Pancreas (tissue), 10 donors: Measurements from ENCODE around the gene ATP6V0C. TPM values are rescaled to one million over a fixed set of nuclear protein-coding genes. Genes with fewer than 3 reads are reported as not detected.
A peak's percentile ranks its signal among the peaks of the same experiment; 100 is the strongest.

ENCODE experiments used
- ATAC-seq, 4 donors: fragments of 200-7000 bp; cut with Tn5 transposase; one replicate each; pipeline versions ENCODE4 v1.8.0 to v1.9.1; 2020; ENCODE audit warnings: mild to moderate bottlenecking in 4 of 4, moderate library complexity in 4 of 4
- DNase-seq, 6 donors: peaks; one replicate each; pipeline ENCODE4 v3.0.0-alpha.2; 2020
- FAIRE-seq: peaks from 2 replicates; lab custom pipeline; 2012; peaks lifted over from hg19 to GRCh38; lab: Jason Lieb, UNC
- H3K27ac ChIP-seq, 4 donors: fragments of 200-600 bp; sonication (generic); 1 replicate in 3 of 4; 2 replicates in 1 of 4; pipeline versions ENCODE4 v1.5.0 to v1.8.0; 2020
- H3K27me3 ChIP-seq, 4 donors: fragments of 200-600 bp; one replicate each; pipeline ENCODE4 v1.8.0; 2021
- H3K36me3 ChIP-seq, 3 donors: fragments of 200-600 bp; sonication (generic) in 1 of 3; one replicate each; pipeline versions ENCODE4 v1.5.0 to v1.8.0; 2020 to 2021
- H3K4me1 ChIP-seq, 3 donors: fragments of 200-600 bp; one replicate each; pipeline ENCODE4 v1.8.0; 2021
- H3K4me3 ChIP-seq, 4 donors: fragments of 200-600 bp; sonication (generic) in 2 of 4; one replicate each; pipeline versions ENCODE4 v1.5.0 to v1.8.0; 2020 to 2021
- H3K9me3 ChIP-seq, 4 donors: fragments of 200-600 bp; one replicate each; pipeline ENCODE4 v1.8.0; 2021
- CTCF ChIP-seq, 4 donors: fragments of 200-600 bp; sonication (generic) in 3 of 4; IDR thresholded peaks; one replicate each; pipeline versions ENCODE4 v1.5.0 to v1.8.0; 2021; ENCODE audit warnings: antibody characterized with exemption in 4 of 4
- WGBS, 2 donors: extraction: QIAGEN DNeasy Blood & Tissue Kit; methylation state at CpG; one replicate each; pipeline ENCODE4 v1.1.7; 2013; 5-methylcytosine and 5-hydroxymethylcytosine counted together
- intact Hi-C, 3 donors: fragments of 100-400 bp; cut with DNase I; formaldehyde crosslinking; loops; one replicate each; pipeline versions ENCODE4 v1.11.1 to v1.14.2; 2022
- polyA plus RNA-seq, 2 donors: library from polyadenylated mRNA; stranded (reverse); fragments of 200-250 nt; gene quantifications; one replicate each; pipeline ENCODE4 v1.2.3, GENCODE V29; 2013
- total RNA-seq, 6 donors: library from RNA; stranded (reverse); fragmentation: NEBNext Ultra II Directional in 4 of 6; extraction: Animal tissue kit (Norgen Biotek cat#: 25700) in 4 of 6; gene quantifications; one replicate each; pipeline versions ENCODE4 v1.2.1 to v1.2.4, GENCODE V29; 2021 to 2023
- donor health status: healthy with polysubstance abuse.
- donor health status: DM: no; HTN: no; CAD: no; lungs with moderate emphysema.
- donor health status: DM: no; HTN: no; CAD: no.
- donor health status: control.
- donor health status: control.
- donor health status: Bipolar disorder and iron deficiency.
- donor health status: DM: yes; HTN: yes; CAD: no.
- donor health status: DM: no; HTN: no; CAD: no.
- donor health status: DM: no; HTN: no; CAD: no.
- donor health status: DM: yes; HTN: yes; CAD: no.

Gene ATP6V0C
- total and polyA plus RNA-seq, 8 donors, result 39.9 to 124 (median 66.8) TPM

- intact Hi-C loops, result loop anchor here in 2 of 3 donors (5.0 to 10.0 kb wide), 3 partner anchors 60 to 190 kb away; partner anchors contain the start of gene ABCA3 (in 1 of the 2)
- peaks cover 0 to 25% (median 0%) of the 10 kb centered on the region in 3 donors for H3K36me3 ChIP-seq
- DNase-seq (no peak), FAIRE-seq (no peak), ATAC-seq (no peak)
- H3K4me3 ChIP-seq, result no peak overlapping the region
- TF ChIP-seq CTCF (IDR thresholded peaks at IDR 0.05), result no peak
- no peaks in the 10 kb centered on the region for H3K27me3 ChIP-seq
- 87 to 90% methylated on average over 5 of the region's 5 CpGs for WGBS, 2 donors
- no peak overlapping the region for H3K27ac ChIP-seq
- H3K4me1 ChIP-seq, result peaks cover 10 to 17% (median 17%) of the 10 kb centered on the region in 3 donors
- H3K9me3 ChIP-seq, result no peaks in the 10 kb centered on the region
Measured at GRCh38 chr16:2494616-2495015, 19.1 kb upstream of the ATP6V0C start.

- Histone ChIP-seq H3K27me3 (no peaks in the 10 kb centered on the region), H3K4me3 (no peak overlapping the region), H3K9me3 (no peaks in the 10 kb centered on the region), H3K4me1 (peaks cover 10 to 17% (median 17%) of the 10 kb centered on the region in 3 donors), H3K27ac (no peak overlapping the region), H3K36me3 (peaks cover 0 to 25% (median 0%) of the 10 kb centered on the region in 3 donors)
- TF ChIP-seq CTCF (IDR thresholded peaks at IDR 0.05), result no peak
- no peak for ATAC-seq
- intact Hi-C loops, result loop anchor here in 2 of 3 donors (5.0 to 10.0 kb wide), 3 partner anchors 60 to 190 kb away; partner anchors contain the start of gene ABCA3 (in 1 of the 2)
- WGBS, 2 donors, result 90 to 95% methylated on average over 5 of the region's 5 CpGs
- no peak for FAIRE-seq
- peak in 1 of 6 donors; percentile 11 for DNase-seq
Measured at GRCh38 chr16:2495041-2495440, 18.7 kb upstream of the ATP6V0C start.

- WGBS, 2 donors, result 94% methylated on average over 62 of the region's 62 CpGs
- Histone ChIP-seq H3K4me1 (peaks cover 17 to 18% (median 17%) of the 10 kb centered on the region in 3 donors), H3K27me3 (no peaks in the 10 kb centered on the region), H3K4me3 (no peak overlapping the region), H3K27ac (peak overlapping the region; percentile 13 to 33 (median 18)), H3K9me3 (no peaks in the 10 kb centered on the region), H3K36me3 (peaks cover 0 to 18% (median 0%) of the 10 kb centered on the region in 3 donors)
- ATAC-seq (no peak), FAIRE-seq (no peak), DNase-seq (peak in 2 of 6 donors; percentile 54 to 73)
- TF ChIP-seq CTCF (IDR thresholded peaks at IDR 0.05), result no peak
- intact Hi-C loops, result loop anchor here in 2 of 3 donors (5.0 to 10.0 kb wide), 3 partner anchors 62 to 192 kb away; partner anchors contain the start of gene ABCA3 (in 1 of the 2)
Measured at GRCh38 chr16:2496223-2497115, 17.3 kb upstream of the ATP6V0C start.

GRCh38 chr16:2497116-2497630, 16.6 kb upstream of the ATP6V0C start:
- Histone ChIP-seq H3K9me3 (no peaks in the 10 kb centered on the region), H3K27ac (peak overlapping the region; percentile 13 to 33 (median 18)), H3K4me1 (peaks cover 21 to 22% (median 21%) of the 10 kb centered on the region in 3 donors), H3K36me3 (peaks cover 0 to 18% (median 0%) of the 10 kb centered on the region in 3 donors), H3K4me3 (no peak overlapping the region), H3K27me3 (no peaks in the 10 kb centered on the region)
- FAIRE-seq (no peak), ATAC-seq (peak in 3 of 4 donors; percentile 14 to 28 (median 16)), DNase-seq (peak in 4 of 6 donors; percentile 37 to 75 (median 60))
- no peak for TF ChIP-seq CTCF (IDR thresholded peaks at IDR 0.05)
- intact Hi-C loops, result loop anchor here in 2 of 3 donors (5.0 to 10.0 kb wide), 3 partner anchors 62 to 192 kb away; partner anchors contain the start of gene ABCA3 (in 1 of the 2)
- WGBS, 2 donors, result 64 to 66% methylated on average over 21 of the region's 21 CpGs
